HCT116 (cell line): ENCODE measurements around the gene ARHGAP31.

Source experiments
- EGR1 ChIP-seq: IDR thresholded peaks from 2 replicates; pipeline ENCODE4 v1.6.1; 2012; ENCODE audit warnings: low read depth
- EZH2 ChIP-seq: fragments of 200-600 bp; sonication (generic); IDR thresholded peaks from 2 replicates; pipeline ENCODE4 v1.6.1; 2017; ENCODE audit warnings: antibody characterized with exemption, mixed run types
- JUND ChIP-seq: IDR thresholded peaks from 2 replicates; pipeline ENCODE4 v1.6.1; 2012
- POLR2A ChIP-seq: IDR thresholded peaks from 2 replicates; pipeline ENCODE4 v1.7.0; 2011; ENCODE audit warnings: borderline replicate concordance; ENCODE audit not compliant: insufficient read depth, insufficient read length; ENCODE audit errors: extremely low read depth
- POLR2AphosphoS5 ChIP-seq: IDR thresholded peaks from 2 replicates; pipeline ENCODE4 v1.6.1; 2011; ENCODE audit warnings: mild to moderate bottlenecking, low read depth, low read length, moderate library complexity
- RAD21 ChIP-seq: IDR thresholded peaks from 2 replicates; pipeline ENCODE4 v1.6.1; 2012; ENCODE audit warnings: low read depth, mild to moderate bottlenecking
- SIN3A ChIP-seq: IDR thresholded peaks from 2 replicates; pipeline ENCODE4 v1.6.1; 2012; ENCODE audit warnings: low read depth
- SP1 ChIP-seq: IDR thresholded peaks from 2 replicates; pipeline ENCODE4 v1.6.1; 2012; ENCODE audit warnings: low read depth
- TF ChIP-seq, protein P1 (sequence below), 3 experiments: fragments of 200-600 bp in 1 of 3; sonication (generic) in 1 of 3; IDR thresholded peaks in 2 of 3; conservative IDR thresholded peaks in 1 of 3; 2 replicates each; pipeline ENCODE4 v1.5.1; 2012 to 2017; ENCODE audit warnings: low read depth in 2 of 3, low read length in 2 of 3, antibody characterized with exemption in 1 of 3, borderline replicate concordance in 1 of 3, control low read depth in 1 of 3, mild to moderate bottlenecking in 1 of 3, mixed read lengths in 1 of 3, mixed run types in 1 of 3, moderate library complexity in 1 of 3; ENCODE audit not compliant: insufficient read depth in 1 of 3
- TF ChIP-seq, protein P2 (sequence below): IDR thresholded peaks from 2 replicates; pipeline ENCODE4 v1.6.1; 2012
- TF ChIP-seq, protein P3 (sequence below): IDR thresholded peaks from 2 replicates; pipeline ENCODE4 v1.6.1; 2012; ENCODE audit warnings: low read depth
- TF ChIP-seq, protein P4 (sequence below): IDR thresholded peaks from 2 replicates; pipeline ENCODE4 v1.6.1; 2012

DNA sequence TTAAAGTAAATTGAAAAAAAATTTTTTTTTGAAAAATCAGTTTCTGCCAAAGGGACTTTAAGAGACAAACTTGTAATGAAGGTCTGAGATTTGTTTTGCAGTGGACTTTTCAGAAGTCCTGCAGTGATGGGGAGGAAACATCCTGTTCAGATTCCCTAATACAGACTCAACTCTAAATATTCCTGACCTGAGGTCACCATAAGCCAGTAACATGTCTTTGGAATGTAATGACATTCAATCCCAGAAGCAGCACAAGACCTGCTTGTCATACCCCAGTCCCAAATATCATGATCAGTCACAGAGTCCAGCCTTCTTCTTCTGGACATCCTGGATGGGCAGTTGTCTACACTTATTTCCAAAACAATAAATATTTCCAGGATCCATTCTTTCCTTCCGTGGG lies 115.7 kb downstream of the ARHGAP31 start:
- TF ChIP-seq, protein P1, sequence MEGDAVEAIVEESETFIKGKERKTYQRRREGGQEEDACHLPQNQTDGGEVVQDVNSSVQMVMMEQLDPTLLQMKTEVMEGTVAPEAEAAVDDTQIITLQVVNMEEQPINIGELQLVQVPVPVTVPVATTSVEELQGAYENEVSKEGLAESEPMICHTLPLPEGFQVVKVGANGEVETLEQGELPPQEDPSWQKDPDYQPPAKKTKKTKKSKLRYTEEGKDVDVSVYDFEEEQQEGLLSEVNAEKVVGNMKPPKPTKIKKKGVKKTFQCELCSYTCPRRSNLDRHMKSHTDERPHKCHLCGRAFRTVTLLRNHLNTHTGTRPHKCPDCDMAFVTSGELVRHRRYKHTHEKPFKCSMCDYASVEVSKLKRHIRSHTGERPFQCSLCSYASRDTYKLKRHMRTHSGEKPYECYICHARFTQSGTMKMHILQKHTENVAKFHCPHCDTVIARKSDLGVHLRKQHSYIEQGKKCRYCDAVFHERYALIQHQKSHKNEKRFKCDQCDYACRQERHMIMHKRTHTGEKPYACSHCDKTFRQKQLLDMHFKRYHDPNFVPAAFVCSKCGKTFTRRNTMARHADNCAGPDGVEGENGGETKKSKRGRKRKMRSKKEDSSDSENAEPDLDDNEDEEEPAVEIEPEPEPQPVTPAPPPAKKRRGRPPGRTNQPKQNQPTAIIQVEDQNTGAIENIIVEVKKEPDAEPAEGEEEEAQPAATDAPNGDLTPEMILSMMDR (IDR thresholded peaks at IDR 0.05 in 2 of 3, conservative IDR thresholded peaks at IDR 0.05 in 1 of 3; ENCODE audit: borderline replicate concordance in 1 of 3, insufficient read depth in 1 of 3, low read depth in 2 of 3, low read length in 2 of 3) = no peak
- TF ChIP-seq RAD21 (no peak), POLR2A (no peak), JUND (no peak), SP1 (no peak), EGR1 (no peak), SIN3A (no peak), EZH2 (no peak), POLR2AphosphoS5 (no peak)
- TF ChIP-seq, protein P2, sequence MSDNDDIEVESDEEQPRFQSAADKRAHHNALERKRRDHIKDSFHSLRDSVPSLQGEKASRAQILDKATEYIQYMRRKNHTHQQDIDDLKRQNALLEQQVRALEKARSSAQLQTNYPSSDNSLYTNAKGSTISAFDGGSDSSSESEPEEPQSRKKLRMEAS = no peak
- TF ChIP-seq, protein P3, sequence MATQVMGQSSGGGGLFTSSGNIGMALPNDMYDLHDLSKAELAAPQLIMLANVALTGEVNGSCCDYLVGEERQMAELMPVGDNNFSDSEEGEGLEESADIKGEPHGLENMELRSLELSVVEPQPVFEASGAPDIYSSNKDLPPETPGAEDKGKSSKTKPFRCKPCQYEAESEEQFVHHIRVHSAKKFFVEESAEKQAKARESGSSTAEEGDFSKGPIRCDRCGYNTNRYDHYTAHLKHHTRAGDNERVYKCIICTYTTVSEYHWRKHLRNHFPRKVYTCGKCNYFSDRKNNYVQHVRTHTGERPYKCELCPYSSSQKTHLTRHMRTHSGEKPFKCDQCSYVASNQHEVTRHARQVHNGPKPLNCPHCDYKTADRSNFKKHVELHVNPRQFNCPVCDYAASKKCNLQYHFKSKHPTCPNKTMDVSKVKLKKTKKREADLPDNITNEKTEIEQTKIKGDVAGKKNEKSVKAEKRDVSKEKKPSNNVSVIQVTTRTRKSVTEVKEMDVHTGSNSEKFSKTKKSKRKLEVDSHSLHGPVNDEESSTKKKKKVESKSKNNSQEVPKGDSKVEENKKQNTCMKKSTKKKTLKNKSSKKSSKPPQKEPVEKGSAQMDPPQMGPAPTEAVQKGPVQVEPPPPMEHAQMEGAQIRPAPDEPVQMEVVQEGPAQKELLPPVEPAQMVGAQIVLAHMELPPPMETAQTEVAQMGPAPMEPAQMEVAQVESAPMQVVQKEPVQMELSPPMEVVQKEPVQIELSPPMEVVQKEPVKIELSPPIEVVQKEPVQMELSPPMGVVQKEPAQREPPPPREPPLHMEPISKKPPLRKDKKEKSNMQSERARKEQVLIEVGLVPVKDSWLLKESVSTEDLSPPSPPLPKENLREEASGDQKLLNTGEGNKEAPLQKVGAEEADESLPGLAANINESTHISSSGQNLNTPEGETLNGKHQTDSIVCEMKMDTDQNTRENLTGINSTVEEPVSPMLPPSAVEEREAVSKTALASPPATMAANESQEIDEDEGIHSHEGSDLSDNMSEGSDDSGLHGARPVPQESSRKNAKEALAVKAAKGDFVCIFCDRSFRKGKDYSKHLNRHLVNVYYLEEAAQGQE = no peak
- TF ChIP-seq, protein P4, sequence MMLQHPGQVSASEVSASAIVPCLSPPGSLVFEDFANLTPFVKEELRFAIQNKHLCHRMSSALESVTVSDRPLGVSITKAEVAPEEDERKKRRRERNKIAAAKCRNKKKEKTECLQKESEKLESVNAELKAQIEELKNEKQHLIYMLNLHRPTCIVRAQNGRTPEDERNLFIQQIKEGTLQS = no peak
